GM18951 (cell line): ENCODE measurements around the gene PRPF40B.

Experiments
- POLR2A ChIP-seq: IDR thresholded peaks from 4 replicates; pipeline ENCODE4 v1.6.1; 2011; ENCODE audit warnings: mild to moderate bottlenecking; ENCODE audit not compliant: insufficient read length, insufficient read depth; ENCODE audit errors: extremely low read depth
- in situ Hi-C: fragments of 300-500 bp; cut with MboI; formaldehyde crosslinking; loops from one replicate; pipeline ENCODE4 v1.12.0; 2022; ENCODE audit warnings: low sequenced_read_pairs, mixed read lengths, inconsistent platforms; ENCODE audit not compliant: unreplicated experiment

The PRPF40B gene

GRCh38 chr12:49664167-49664566, 40.8 kb downstream of the PRPF40B start:
- in situ Hi-C loops, result no loop called here
- no peak for TF ChIP-seq POLR2A

DNA sequence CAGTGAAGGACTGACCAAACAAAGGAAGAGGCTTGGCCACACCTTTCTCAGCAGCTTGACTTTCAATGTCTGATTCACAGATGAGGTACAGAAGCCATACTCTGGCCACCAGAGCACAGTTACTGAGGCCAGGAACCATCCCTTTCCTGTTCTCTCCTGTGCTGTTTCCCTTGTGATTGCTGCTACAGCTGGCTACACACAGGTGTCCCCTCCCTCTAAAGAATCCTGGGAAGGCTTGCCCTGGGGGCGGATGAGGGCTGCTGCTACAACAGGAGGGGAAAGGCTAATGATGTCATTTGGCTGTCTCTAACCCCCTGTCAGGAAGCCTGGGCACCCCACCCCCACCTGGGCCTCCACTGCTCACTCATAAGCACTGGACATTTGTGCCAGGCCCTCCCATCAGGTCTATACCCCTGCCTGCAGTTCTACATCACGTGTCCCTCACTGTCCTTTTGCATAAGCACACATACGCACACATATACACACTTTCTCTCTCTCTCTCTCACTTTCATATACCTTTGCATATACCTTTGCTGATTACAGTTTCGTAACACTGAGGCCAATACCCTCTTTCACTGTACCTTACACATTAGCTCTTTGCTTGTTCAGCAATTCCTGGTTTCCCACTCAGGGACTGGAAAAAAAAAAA, 41.4 kb downstream of the PRPF40B start:
- TF ChIP-seq POLR2A, result no peak
- in situ Hi-C loops, result no loop called here

GRCh38 chr12:49665384-49665783, 42.0 kb downstream of the PRPF40B start:
- in situ Hi-C loops, result no loop called here
- no peak for TF ChIP-seq POLR2A

GRCh38 chr12:49666176-49666575, 42.8 kb downstream of the PRPF40B start:
- TF ChIP-seq POLR2A, result no peak
- in situ Hi-C loops, result no loop called here

- TF ChIP-seq POLR2A, result no peak
- in situ Hi-C loops, result no loop called here
These were observed 44.1 kb downstream of the PRPF40B start for GRCh38 chr12:49667325-49668090.

DNA sequence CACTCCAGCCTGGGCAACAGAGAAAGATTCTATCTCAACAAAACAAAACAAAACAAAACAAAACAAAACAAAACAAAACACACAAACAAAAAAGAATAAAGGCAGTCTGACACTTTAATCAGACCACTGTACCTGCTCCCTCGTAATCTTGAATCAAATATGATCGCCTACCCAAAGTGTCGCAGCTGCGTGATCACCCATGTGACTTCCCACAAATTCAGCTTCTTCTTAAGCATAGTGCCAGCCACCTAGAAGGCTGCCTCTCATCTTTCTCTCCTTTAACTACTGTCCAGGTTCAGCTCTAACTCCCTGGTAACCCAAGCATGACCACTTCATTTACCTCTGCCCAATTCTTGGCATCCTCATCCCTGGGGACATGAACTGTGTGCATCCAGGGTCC, 46.4 kb downstream of the PRPF40B start:
- in situ Hi-C loops, result no loop called here
- no peak for TF ChIP-seq POLR2A

GRCh38 chr12:49671031-49671765, 47.8 kb downstream of the PRPF40B start:
- no peak for TF ChIP-seq POLR2A
- in situ Hi-C loops, result no loop called here

DNA sequence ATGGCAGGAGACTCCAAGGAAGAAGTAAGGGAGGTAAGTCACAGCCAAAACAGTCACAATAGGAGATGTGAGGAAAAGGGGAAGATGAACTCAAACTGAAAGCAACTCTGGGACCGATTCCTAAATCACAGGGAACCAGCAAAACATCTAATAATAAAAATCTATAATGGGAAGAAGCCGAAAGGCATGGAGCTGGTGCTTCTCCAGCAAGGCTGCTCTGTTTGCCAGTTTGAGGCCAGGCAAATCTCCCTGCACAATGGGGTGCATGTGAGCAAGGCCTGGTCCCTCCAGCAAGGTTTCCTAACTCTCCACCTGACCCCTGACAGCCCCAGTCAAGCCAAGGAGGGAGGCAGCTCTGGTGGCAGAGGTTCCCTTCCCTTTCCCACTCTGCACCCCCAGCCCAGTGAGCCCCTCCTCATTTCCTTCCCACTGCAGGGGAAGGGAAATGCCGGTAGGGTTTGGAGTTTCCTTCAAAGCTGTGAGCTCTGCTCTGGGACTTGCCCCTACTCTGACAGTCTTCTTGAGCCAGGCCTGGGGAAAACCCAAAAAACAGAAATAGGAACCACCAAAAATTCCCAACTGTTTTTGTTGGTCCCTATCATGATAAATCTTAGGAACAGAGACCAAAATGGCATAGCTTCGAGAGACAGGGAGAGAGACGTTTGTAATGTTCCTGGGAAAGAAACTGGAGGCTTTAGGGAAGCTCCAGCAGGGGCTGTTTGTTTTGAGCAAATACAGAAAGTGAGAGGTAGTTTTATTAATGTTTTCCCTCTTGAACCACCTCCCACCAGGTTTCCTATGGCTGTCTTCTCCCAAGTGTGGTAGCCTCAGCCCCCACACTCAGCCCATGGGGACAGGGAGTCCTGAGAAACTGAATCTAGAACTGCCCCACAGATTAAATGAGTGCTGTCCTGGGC, 49.2 kb downstream of the PRPF40B start:
- TF ChIP-seq POLR2A, result no peak
- in situ Hi-C loops, result no loop called here

GRCh38 chr12:49673446-49674317, 50.3 kb downstream of the PRPF40B start:
- in situ Hi-C loops, result no loop called here

DNA sequence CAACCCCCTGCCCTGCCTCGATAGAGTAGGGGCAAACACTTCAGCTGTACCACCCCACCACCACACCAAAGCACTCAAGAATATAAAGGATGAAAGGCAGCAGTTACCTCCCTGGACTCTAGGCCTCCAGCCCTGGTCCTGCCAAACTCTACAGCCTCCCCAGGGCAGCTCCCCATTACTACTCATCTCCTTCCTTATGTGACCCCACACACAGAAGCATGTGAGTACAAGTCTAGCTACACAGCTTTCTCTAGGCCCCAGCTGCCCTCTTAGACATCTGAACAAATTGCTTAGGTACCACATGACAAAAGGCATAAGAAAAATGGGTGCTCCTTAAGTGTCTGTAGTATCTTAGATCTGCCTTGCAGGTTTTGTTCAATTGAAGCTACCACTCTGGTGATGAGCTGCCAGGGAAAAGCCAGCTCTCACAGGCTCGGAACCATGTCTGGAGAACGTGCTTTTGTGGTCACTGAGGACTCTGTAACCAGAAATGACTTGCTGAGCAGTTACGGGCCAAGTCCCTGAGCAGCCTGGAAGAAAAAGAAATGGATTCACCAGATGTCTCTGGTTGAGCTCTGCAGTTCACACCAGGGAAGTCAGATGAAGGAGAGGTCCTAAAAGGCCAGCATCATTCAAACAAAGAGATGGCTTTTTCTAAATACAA, 51.1 kb downstream of the PRPF40B start:
- in situ Hi-C loops, result no loop called here
- no peak for TF ChIP-seq POLR2A

More at GRCh38 chr12:49673446-49674317, 50.3 kb downstream of the PRPF40B start:
- no peak for TF ChIP-seq POLR2A

- in situ Hi-C loops, result no loop called here
- TF ChIP-seq POLR2A, result no peak
These were observed 51.8 kb downstream of the PRPF40B start for GRCh38 chr12:49675137-49675536.
